HS-27A (cell line): ENCODE results near the gene ARL5C.
"Not testable (repeated sequence)": the region's sequence is repeated elsewhere in the genome, so short reads cannot be mapped to it uniquely, and the experiment has no call there.

Experiments
- DNase-seq: peaks from one replicate; pipeline ENCODE4 v3.0.0-alpha.2; 2012; ENCODE audit warnings: low read depth, missing footprints

Gene ARL5C

GRCh38 chr17:39141294-39141693 lies 24.7 kb downstream of the ARL5C start:
- DNase-seq, result no peak

- no peak for DNase-seq
Measured at GRCh38 chr17:39139561-39139960, 26.4 kb downstream of the ARL5C start.

- peak; percentile 64 for DNase-seq
Measured at GRCh38 chr17:39139161-39139511, 26.8 kb downstream of the ARL5C start.

- no peak for DNase-seq
Measured at GRCh38 chr17:39138431-39139160, 27.4 kb downstream of the ARL5C start.

- DNase-seq, result no peak
Measured at GRCh38 chr17:39134878-39135277, 31.1 kb downstream of the ARL5C start.

- DNase-seq, result no peak
Measured at GRCh38 chr17:39132192-39132610, 33.8 kb downstream of the ARL5C start.

GRCh38 chr17:39131616-39132015 lies 34.3 kb downstream of the ARL5C start:
- no peak for DNase-seq

GRCh38 chr17:39130205-39130604 lies 35.8 kb downstream of the ARL5C start:
- DNase-seq, result no peak

GRCh38 chr17:39129544-39129943 lies 36.4 kb downstream of the ARL5C start:
- DNase-seq, result not testable (repeated sequence)

- no peak for DNase-seq
Measured at GRCh38 chr17:39126436-39126835, 39.5 kb downstream of the ARL5C start.

- DNase-seq, result no peak
Measured at GRCh38 chr17:39125143-39125875, 40.7 kb downstream of the ARL5C start.

GRCh38 chr17:39123627-39124026 lies 42.3 kb downstream of the ARL5C start:
- DNase-seq, result no peak

GRCh38 chr17:39122991-39123390 lies 43.0 kb downstream of the ARL5C start:
- no peak for DNase-seq

- DNase-seq, result not testable (repeated sequence)
Measured at GRCh38 chr17:39121919-39122318, 44.0 kb downstream of the ARL5C start.

GRCh38 chr17:39118674-39119419 lies 47.1 kb downstream of the ARL5C start:
- no peak for DNase-seq

- DNase-seq, result no peak
Measured at GRCh38 chr17:39116224-39116623, 49.7 kb downstream of the ARL5C start.

GRCh38 chr17:39115135-39115534 lies 50.8 kb downstream of the ARL5C start:
- DNase-seq, result no peak

- no peak for DNase-seq
Measured at GRCh38 chr17:39114723-39115122, 51.2 kb downstream of the ARL5C start.

GRCh38 chr17:39113871-39114270 lies 52.1 kb downstream of the ARL5C start:
- no peak for DNase-seq

GRCh38 chr17:39110435-39111136 lies 55.4 kb downstream of the ARL5C start:
- no peak for DNase-seq

GRCh38 chr17:39108461-39109375 lies 57.2 kb downstream of the ARL5C start:
- no peak for DNase-seq
